GM18909 (cell line): ENCODE results near the gene TRIM69.

Source experiments
- ATAC-seq: cut with Tn5 transposase; IDR thresholded peaks from one replicate; pipeline ENCODE4 v1.9.1; 2021; ENCODE audit warnings: mild to moderate bottlenecking; ENCODE audit not compliant: unreplicated experiment, poor library complexity

TRIM69 gene

DNA sequence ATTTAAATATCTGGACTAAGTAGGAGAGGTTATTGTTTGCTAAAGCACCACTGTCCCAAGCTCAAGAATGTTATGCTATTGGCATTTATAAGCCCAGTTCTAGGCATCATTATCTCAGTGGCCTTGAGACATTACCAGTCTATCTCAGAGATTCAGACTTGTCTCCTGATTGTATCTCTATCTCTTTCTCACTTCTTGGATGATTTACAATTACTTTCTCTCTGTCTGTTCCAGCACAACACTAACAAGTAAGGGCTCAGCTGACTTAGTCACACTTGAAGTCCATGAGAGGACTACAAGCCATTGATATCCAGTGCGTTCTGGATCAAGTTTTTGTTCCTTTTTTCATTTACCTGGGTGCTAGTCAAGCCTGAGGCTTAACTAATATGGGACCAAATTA, 60.2 kb downstream of the TRIM69 start:
- no peak for ATAC-seq

DNA sequence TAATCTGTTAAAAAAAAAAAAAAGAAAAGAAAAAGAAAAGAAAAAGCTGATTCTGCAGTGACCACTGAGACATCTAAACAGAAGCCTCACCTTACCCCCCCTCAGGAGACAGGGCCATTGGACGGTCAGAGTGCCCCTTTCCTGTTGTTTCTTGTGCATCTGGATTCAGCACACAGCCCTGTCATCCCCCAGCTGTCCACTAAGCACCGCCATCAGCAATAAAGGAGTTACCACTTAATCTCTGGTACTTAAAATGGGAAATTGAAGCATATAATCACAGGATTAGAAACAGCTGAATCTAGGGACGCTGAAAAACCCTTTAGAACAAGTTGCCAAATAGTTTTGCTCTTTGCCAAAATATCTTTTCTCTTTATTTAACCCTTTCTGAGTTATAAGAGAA, 62.5 kb downstream of the TRIM69 start:
- no peak for ATAC-seq

DNA sequence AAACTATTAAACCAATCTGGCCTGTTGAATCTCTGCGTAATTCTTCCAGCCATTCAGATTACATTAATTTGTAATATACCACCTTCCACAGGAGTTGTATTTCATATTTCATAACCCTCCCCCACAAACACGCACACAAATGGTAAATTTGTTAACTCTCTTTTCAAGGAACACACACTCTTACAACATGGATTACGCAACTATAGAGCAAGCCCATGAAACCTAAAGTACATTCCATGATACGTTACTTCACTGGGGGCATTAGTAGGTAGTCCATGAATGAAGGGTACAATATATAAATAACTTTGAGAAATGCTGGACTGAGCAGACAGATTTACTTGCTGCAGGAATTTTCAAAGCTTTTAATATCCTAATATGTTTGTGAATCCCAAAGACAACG, 65.0 kb downstream of the TRIM69 start:
- no peak for ATAC-seq

DNA sequence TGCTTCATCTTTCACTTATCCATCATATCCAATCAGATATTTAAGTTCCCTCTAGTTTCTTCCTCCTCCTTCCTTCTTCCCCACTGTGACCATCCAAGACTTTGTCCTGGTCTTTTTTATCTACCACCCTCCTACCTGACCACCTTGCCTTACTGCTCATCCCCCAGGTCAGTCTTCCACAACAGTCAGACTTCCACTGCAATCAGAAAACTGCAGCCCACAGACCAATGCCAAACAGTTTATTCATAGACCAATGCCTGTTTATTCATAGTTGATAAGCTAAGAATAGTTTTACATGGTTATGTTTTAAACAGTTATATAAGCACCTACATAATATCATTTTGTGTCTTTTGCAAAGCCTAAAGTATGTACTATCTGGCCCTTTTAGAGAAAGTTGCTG, 65.5 kb downstream of the TRIM69 start:
- no peak for ATAC-seq

DNA sequence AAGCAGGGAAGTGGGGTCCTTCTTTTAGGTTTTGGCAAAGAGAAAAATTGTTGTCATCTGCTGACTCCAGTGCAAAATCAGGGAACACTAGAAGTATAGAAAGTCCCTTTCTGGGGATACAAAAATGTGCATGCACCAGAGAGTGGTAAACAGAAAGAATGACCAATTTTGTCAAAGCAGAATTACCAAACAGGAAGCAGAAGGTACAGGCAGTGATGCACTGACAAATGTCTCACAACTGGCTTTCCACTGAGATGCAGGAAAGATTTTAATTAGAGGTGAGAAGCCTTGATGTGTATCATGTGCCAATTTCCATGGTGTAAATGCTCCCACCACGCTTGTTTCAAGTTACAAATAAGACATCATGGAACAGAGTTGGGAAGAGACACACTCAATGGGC, 66.0 kb downstream of the TRIM69 start:
- no peak for ATAC-seq

DNA sequence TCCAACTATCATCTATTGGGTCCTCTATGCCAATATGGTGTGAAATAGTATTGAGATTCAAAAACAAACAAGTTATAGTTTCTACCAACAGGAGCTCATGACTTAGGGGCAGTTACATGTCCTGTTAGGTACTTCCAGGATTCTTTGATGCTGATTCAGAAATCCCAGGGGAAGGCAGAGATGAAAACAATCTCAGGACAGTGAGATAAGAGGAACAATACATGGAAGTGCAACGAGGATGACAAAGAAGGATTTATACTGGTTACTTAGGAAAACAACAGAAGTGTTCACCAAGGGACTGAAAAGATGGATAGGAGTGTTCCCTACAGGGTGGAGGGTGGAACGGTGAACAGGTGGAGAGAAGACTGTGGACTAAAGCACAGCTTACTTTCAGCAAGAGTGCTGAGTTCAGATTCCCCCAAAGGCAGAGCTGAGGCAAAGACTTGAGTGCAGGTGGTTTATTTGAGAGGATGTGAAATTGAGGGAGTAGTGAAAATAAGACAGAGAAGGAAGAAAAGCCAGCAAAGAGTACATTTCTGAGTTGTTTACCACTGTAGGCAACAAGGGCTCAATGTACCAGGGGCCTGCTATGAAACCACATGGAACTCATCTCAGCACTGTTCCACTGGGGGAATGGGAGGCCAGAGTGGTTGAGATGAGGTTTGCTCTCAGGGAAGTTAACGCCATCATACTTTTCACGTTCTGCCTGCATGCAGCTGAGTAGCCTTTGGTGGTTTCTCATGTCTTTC, 68.1 kb downstream of the TRIM69 start:
- ATAC-seq = no peak

DNA sequence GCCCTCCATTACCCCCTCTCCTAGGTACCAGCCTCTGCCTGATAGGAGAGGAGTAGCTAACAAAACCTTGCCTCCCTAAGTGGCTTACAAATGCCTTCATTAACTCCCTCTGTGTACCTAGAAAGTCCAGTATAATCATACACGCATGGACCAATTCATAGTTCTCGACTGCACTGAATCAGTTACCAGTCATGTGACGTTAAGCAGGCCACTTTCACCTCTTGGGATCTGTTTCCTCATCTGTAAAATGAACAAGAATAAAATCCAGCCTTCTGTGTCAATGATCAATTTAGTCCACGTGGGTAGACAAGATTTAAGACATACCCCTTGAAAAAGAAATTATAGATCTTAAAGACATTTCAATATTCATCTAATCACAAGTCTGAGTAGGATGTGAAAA, 72.2 kb downstream of the TRIM69 start:
- no peak for ATAC-seq

DNA sequence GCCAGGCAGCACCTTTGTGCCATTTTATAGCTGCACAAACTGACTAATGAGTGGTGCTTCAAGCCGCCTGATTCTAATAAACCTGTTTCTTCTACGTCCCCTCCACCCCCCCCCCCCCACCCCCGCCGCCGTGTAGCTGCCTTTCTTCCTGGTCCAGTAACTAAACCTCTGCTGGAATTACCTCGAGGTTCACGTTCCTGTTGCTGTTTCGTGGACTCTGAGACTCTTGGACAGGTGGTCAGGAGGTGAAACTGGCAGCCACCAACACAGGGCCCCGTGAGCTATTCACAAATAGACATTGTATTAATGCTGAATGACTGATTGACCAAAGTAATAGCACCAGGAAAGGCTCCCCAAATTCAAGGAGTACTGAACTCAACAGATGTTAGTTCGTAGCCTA, 73.9 kb downstream of the TRIM69 start:
- ATAC-seq = no peak

DNA sequence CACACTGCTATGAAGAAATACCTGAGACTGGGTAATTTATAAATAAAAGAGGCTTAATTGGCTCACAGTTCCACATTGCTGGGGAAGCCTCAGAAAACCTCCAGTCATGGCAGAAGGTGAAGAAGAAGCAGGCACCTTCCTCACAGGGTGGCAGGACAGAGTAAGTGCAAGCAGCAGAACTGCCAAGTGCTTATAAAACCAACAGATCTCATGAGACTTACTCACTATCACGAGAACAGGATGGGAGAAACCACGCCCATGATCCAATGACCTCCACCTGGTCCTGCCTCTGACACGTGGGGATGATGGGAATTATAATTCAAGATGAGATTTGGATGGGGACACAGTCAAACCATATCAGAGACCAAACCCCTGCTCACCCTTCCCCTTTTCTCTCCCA, 75.0 kb downstream of the TRIM69 start:
- no peak for ATAC-seq

DNA sequence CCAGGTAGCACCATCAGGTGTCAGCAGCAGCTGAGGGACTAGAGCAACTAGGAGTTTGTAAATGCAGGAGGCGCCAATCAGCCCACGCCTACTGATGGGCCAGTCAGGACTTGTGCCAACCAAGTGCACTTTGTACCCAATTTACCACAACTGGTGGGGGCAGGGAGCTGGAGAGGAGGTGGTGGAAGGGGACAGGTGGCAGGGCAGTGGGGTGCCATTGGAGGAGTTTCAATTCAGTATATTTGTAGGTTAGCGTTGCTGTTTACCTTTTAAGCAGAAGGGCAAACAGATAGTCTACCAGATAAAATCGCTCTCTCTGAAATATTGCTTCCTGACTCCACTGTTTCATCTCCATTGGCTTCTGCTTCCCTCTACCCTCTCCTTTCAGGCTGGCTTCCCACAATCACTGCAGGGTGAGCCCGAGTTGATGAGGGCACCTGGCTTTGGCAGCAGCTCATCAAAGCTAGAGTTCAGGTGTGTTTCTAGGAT, 75.7 kb downstream of the TRIM69 start:
- ATAC-seq = no peak

DNA sequence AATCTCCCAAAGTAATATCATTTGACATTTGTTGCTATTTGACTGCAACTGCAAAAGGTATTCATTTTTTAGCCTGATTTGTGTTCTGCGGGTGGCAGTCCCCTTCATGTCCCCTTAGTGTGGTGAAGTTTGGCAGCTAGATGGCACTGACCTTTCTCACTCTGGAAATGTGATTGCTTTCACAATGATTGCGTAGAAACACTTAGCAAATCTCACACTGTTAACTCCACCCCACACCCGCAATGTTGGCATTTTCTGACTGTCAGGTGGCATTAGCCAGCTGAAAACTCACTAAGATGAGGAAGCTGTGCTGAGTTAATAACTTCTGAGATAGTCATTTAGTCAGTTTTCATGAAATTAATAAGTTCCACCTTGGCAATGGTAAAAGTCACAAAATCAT, 76.9 kb downstream of the TRIM69 start:
- no peak for ATAC-seq
